HG03354 (cell line): ENCODE results near the gene CBX3.
"Not testable (repeated sequence)": the region's sequence is repeated elsewhere in the genome, so short reads cannot be mapped to it uniquely, and the experiment has no call there.

ENCODE experiments used
- ATAC-seq: cut with Tn5 transposase; IDR thresholded peaks from one replicate; pipeline ENCODE4 v1.9.1; 2021; ENCODE audit warnings: mild to moderate bottlenecking; ENCODE audit not compliant: unreplicated experiment, poor library complexity, severe bottlenecking

Gene CBX3

GRCh38 chr7:26168458-26169023, 33.0 kb upstream of the CBX3 start:
- no peak for ATAC-seq

GRCh38 chr7:26169271-26169670, 32.3 kb upstream of the CBX3 start:
- ATAC-seq = no peak

- ATAC-seq = no peak
Measured at GRCh38 chr7:26170663-26171062, 30.9 kb upstream of the CBX3 start.

GRCh38 chr7:26171601-26172000, 29.9 kb upstream of the CBX3 start:
- ATAC-seq = no peak

- ATAC-seq = no peak
Measured at GRCh38 chr7:26172048-26172447, 29.5 kb upstream of the CBX3 start.

GRCh38 chr7:26175903-26176302, 25.6 kb upstream of the CBX3 start:
- ATAC-seq = not testable (repeated sequence)

- not testable (repeated sequence) for ATAC-seq
Measured at GRCh38 chr7:26176696-26177095, 24.8 kb upstream of the CBX3 start.

GRCh38 chr7:26177269-26177668, 24.3 kb upstream of the CBX3 start:
- ATAC-seq = not testable (repeated sequence)

- ATAC-seq = no peak
Measured at GRCh38 chr7:26178272-26178960, 23.1 kb upstream of the CBX3 start.

GRCh38 chr7:26179422-26179821, 22.1 kb upstream of the CBX3 start:
- ATAC-seq = no peak

- no peak for ATAC-seq
Measured at GRCh38 chr7:26179826-26180497, 21.6 kb upstream of the CBX3 start.

GRCh38 chr7:26180792-26181198, 20.8 kb upstream of the CBX3 start:
- ATAC-seq = no peak

GRCh38 chr7:26181474-26182227, 19.9 kb upstream of the CBX3 start:
- no peak for ATAC-seq

GRCh38 chr7:26182283-26182682, 19.3 kb upstream of the CBX3 start:
- no peak for ATAC-seq

GRCh38 chr7:26182706-26183105, 18.8 kb upstream of the CBX3 start:
- ATAC-seq = no peak

- ATAC-seq = no peak
Measured at GRCh38 chr7:26183545-26184280, 17.8 kb upstream of the CBX3 start.

- not testable (repeated sequence) for ATAC-seq
Measured at GRCh38 chr7:26184281-26185101, 17.1 kb upstream of the CBX3 start.

- no peak for ATAC-seq
Measured at GRCh38 chr7:26185131-26185843, 16.3 kb upstream of the CBX3 start.

GRCh38 chr7:26185844-26186180, 15.7 kb upstream of the CBX3 start:
- no peak for ATAC-seq
